HG02885 (cell line): Measurements from ENCODE around the gene USP54.

Experiments used
- ATAC-seq: cut with Tn5 transposase; IDR thresholded peaks from one replicate; pipeline ENCODE4 v1.9.1; 2021; ENCODE audit warnings: mild to moderate bottlenecking; ENCODE audit not compliant: unreplicated experiment, poor library complexity

The USP54 gene

DNA sequence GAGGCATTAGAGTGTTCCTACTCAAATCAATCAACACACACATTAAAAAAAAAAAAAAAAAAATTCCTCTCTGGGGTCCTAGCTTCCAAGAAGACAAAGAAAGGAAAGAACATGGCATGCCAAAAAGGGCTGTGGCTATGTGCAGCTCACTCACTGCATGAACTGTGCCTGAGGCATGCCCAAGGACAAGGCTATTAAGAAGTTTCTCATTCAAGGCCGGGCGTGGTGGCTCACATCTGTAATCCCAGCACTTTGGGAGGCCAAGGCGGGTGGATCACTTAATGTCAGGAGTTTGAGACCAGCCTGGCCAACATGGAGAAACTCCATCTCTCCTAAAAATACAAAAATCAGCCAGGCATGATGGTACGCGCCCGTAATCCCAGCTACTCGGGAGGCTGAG lies 53.4 kb downstream of the USP54 start:
- no peak for ATAC-seq

DNA sequence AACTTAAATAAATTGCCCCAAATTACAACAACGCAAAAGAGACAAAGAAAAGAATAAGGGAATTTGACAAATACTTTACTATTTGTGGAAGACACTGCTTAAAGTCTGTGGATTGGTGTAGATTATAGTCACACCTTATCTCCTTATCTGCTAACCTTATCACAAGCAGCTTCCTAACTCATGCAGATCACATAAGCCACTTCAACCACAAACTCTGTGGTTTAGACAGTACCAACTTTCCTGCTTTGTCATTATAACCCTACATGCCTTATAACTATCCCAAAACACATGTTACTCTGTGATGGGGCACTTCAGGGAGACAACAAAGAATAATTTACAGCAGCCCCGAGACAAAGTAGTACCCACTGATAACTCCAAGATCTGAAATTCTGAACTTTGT lies 53.9 kb downstream of the USP54 start:
- ATAC-seq: no peak

DNA sequence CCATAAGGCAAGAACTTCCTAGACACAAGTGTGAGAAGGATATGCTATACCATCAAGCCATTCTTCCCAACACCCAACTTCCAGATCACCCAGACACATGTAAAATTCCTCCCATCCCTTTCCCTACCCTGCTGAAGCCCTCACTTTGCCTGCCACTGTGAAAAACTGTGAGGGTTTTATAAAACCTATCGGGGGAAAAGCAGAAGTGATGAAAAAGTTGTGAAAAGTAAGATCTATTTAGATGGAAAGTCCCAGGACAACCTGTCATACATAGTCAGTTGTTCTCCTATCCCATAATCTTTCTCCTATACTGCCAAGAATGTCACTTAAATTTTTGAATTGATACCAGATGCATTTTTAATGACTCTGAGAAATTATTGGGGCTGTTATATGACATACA lies 56.3 kb downstream of the USP54 start:
- ATAC-seq: no peak

DNA sequence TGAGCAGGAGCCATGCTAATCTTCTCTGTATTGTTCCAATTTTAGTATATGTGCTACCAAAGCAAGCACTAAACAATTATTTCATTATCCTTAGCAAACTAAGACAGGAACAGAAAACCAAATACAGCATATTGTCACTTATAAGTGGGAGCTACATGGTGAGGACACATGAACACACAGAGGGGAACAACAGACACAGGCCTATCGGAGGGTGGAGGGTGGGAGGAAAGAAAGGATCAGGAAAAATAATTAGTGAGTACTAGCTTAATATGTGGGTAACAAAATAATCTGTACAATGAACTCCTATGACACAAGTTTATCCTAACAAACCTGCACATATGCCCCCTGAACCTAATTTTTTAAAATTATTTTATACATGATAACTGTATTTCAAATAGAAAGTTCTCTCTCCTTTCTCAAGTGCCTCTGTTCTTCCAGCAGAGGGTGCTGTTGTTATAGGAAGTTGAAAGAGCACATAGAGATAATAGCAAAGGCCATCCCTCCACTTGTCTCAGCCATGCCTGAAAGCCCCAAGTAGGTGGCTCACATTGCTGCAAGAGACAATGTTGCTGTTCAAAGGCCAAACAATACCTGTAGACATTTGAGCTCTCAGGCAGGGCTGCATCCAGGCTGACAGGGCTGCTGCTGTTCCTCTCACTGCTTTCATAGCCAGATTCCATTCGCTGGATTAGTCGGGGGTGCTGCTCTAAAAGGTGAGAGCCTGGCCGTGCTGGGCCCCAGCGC lies 61.9 kb downstream of the USP54 start:
- ATAC-seq: peak; percentile 69

DNA sequence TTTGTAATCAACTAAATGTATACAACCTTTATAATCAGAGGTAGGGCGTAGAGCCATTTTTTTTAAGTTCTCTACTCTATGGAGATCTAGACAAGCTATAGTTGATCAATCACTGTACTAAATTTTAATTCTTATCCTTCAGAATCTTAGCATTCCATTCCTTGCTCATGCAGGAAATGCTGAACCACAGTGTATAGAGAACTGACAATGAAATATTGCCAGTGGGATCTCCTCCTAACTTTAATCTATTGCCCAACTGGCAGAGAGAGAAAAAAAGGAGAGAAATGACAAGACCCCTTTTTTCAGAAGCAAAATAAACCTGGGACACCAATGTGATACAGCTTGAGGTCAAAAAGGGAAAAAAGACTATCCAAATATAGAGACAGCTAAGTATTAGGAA lies 68.9 kb downstream of the USP54 start:
- ATAC-seq: no peak

DNA sequence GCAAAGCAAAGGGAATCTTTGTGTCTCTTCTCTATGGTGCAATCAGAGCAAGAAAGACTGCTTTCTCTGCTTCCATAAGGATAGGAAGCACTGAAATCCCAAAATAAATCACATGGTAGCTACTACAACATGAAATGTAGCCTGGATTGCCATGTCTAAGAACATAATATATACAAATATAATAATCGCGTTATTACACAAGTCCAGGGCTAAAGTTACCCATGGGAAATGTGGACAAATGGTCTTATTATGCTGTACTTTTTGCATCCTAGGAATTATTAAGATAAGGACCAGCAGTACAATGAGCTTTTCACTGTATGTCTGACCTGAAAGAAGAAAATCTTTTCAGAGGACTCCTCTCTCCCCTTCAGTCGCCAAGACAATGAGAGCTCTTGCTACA lies 71.8 kb downstream of the USP54 start:
- ATAC-seq: no peak

DNA sequence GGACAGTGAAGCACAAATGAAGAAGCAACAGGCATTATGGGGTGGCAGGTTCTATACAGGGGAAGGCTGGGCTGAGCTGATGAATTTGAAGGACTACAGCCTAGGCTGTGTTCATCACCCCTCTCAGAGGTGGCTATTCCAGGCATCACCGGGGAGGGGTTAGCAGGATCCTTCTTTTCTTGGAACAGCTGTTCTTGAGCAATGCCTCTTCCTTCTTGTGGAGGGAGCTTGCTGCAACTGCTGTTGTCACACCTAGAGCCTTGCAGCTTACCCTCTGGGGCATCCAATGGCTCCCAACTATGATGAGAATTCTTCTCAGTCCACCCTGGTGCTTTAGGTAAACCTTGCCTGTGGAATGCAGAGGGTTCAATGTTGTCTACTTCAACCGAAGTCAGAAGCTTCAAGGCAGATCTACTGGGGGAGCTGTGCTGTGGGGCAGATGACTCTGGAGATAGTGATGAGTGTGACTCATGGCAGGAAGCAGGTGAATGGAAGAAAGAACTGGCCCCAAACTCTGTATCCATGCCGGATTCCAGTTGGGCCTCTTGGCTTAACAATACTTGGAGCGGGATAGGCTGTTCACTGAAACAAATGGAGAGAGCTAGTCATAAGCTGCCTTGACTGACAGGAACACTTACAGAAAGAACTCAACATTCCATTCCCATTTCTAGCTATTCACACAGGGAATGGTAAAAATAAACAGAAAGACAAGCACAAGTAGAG lies 73.8 kb downstream of the USP54 start:
- no peak for ATAC-seq

DNA sequence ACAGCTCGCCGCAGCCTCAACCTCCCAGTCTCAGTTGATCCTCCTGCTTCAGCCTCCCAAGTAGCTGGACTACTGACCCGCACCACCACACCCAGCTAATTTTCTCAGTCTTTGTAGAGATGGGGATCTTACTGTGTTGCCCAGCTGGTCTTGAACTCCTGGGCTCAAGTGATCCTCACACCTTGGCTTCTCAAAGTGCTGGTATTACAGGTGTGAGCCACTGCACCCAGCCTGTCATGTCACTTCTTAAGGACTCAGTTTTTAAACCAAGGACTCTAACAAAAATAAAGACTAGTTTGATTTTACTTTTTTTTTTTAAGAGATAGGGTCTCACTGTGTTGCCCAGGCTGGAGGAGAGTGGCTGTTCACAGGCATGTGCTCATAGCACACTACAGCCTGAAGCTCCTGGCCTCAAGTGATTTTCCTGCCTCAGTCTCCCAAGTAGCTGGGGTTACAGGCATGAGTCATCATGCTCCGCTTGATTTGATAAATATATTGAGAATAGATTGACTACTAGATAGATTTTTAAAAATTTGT lies 78.9 kb downstream of the USP54 start:
- no peak for ATAC-seq

DNA sequence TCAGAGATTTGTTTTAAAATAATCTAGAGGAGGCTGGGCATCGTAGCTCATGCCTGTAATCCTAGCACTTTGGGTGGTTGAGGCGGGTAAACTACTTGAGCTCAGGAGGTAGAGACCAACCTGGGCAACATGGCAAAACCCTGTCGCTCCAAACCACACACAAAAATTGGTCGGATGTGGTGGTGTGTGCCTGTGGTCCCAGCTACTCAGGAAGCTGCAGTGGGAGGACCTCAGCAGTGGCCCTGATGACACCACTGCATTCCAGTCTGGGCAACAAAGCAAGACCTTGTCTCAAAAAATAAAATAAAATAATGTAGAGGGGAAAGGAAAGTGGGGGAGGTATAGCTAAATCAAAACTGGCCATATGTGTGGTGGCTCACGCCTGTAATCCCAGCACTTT lies 81.4 kb downstream of the USP54 start:
- ATAC-seq: no peak

DNA sequence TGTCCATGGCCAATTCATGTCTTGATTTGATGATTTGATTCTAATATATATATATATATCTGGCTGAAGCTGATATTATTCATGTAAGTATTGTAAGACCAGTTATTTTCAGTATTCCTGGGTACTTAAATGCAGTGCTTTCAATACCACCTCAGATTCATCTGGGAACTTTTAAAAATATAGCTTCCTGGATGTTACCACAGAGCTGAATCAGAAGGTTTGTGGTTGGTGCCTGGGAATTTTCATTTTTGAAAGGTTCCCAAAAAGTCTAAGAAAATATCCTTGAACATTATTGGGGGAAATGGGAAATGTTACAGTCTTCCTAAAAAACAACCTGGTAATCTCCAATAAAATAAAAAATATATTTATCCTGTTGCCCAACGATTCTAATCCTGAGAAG lies 84.7 kb downstream of the USP54 start:
- no peak for ATAC-seq

DNA sequence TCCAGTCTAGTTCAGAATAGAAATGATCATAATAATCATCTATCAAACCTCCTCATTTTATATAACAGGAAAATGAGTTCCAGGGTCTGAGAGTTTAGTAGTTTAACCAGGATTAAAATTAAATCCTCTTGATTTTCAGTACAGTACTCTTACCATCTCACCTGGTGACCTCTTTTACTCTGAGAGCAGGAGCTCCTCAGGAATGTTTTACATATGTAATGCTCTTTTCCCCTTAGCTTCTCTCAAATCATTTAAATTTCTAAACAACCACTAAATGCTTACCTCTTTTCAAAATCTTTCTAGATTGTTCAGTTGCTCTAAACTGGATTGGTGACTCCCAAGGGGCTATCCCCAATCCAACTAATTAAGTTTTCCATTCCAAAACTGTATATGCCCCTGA lies 85.1 kb downstream of the USP54 start:
- ATAC-seq: no peak

DNA sequence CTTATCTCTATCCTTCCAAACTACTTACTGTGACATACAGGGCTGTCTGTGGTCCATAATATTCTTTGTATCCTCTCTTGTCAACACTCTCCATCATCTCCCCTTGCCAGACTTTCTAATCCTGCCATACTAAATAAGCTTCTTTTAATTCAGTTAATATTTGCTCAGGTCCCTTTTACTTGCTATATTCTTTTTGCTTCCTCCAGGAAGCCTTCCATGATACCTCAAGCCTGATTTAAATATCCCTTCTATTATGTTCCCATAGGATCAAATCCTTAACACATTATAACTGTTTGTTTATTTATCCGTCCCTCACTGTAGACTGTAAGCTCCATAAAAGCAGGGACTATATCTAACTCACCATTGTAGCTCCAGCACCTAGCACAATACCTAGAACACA lies 88.1 kb downstream of the USP54 start:
- no peak for ATAC-seq

DNA sequence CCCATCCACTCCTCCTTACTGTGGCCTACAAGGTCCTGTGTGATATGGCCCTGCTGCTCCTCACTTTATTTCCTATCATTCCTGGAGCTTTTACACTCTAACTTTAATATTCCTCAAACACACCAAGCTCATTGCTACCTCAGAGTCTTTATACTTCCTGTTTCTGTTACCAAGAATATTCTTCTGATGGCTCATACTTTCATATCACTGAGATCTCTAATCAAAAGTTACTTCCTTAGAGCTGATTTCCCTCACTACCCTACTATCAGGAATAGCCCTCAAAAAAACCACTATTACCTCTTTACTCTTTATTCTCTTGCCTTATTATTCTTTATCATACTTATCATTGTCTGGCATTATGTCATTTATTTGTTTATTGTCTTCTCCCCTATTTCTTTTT lies 89.5 kb downstream of the USP54 start:
- ATAC-seq: no peak

DNA sequence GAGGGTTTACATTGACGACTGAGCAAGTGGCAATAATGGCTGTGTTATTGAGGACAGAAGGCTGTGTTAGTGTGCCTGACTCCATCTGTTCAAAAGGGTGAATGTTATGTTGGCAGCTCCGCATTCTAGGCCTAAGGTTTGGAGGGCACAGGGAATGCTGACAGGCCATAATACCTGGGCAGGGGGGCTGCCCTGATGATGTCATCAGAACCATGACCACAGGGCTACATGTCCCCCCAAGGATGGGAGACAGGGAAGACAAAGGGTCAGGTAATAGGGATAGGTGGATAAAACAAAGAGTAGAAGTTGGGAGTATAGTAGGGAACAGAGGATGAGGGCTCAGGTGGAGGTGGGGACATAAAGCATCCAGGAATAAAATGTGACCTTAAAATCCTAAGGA lies 93.5 kb downstream of the USP54 start:
- no peak for ATAC-seq

DNA sequence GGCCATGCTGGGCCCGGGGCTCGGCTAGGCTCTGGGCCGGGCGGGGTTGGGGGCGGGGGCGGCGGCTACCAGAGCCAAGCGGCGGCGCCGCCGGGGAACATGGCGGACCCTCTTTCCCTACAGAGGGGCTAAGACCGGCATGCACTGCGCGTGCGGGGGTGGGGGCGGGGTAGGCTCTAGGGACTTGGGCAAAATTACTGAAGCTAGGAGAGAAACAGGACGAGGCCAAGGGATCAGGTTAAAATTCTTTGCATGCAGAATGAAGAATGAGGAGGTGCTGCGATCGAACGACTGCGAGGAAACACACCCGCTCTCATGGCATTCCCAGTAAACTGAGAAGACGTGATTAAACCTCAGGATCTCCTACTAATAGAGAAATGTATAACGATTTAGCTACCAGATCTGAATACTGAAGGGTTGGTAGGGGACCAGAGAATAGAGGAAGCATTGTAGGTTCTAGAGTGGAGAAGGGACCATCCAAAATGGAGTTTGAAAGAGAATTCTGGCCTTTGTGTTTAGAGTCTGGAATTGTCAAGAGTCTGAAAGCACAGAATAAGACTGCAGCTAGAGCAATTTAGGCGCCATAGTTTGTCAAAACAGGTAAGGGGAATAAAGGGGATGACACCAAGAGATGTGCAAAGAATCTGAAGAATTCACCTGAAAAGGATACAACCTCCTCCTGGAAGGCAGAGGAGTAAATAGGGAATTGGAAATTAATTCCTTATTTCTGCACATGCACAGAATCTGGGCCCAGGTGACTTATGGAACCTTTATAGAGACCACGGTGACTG lies 95.1 kb downstream of the USP54 start, which contains the start of gene PPP3CB:
Gene PPP3CB (minus strand): TSS at position 141 of the 791 bp plus-strand sequence. CDS start 135 bp downstream, at position 6.
- peak; percentile 70 for ATAC-seq

DNA sequence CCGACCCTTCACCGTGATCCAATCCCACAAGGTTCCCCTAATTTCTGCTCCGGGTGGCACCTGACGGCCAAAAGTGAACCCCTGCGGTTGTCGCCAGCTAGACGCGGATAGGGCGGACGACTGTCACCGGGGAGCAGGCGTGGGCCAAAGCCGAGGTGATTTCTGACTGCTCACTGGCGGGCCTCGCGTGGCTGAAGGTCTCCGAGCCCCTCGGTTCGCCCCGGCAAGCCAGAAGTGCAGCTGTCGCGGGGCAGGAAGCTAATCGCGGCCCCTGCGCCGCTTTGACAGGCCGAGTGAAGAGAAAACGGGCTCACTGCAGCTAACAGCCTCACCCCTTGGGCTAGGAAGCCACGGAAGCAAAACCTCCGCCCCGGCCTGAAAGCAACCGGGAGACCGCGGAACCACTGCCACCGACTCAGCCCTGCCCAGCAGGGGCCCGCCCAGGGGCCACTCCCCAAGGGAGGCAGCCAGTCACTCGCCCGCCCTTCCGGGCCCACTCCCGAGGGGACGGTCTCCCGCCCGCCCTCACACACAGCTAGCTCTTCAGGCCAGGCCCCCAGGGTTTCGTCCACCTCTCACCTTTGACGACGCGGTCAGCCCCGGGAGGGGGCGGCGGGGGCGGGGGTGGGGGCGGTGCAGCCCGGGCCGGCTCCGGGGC lies 95.8 kb downstream of the USP54 start:
- peak; percentile 95 for ATAC-seq

DNA sequence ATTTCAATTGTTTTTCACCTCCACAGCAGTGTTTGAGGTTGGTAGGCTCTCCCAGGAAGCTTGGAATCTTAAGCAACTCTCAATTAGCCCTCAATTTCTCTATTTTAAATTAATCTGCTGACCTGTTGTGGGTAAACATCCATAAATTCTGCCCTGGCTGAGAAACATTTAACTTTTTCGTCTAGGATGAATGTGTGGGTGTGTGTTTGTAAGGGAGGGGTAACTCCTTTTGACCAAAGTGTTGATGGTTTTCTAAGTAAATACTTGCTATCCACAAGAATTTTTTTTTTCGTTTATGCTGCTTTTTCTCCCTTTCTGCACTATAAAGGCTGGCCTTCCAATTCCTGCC lies 96.3 kb downstream of the USP54 start:
- no peak for ATAC-seq

DNA sequence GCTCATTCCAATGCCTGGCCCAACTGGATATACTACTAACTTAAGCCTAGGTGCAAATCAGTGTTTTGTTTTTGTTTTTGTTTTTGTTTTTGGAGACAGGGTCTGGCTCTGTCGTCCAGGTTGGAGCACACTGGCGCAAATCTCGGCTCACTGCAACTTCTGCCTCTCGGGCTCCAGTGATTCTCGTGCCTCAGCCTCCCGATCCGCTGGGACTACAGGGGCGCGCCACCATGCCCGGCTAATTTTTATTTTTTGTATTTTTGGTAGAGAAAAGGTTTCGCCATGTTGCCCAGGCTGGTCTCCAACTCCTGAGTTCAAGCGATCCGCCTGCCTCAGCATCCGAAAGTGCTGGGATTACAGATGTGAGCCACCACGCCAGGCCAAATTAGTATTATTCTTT lies 96.9 kb downstream of the USP54 start:
- no peak for ATAC-seq

DNA sequence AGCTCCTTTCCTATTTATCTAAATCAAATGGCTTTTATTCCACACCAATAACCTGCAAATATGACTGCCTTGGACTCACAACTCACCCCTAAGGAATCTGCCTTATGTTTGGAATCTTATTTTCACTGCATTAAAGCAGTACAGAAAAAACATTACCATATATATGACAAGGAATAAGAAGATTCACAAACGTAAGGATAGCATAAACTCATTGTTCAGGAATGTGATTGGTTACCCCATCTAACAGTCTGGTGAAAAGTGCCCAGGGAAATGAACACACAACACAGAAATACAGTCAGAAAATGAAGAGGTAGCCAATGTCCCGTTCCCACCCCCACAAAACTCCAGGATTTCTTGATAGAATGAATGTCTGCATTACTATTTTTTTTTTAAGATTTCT lies 97.4 kb downstream of the USP54 start:
- no peak for ATAC-seq

DNA sequence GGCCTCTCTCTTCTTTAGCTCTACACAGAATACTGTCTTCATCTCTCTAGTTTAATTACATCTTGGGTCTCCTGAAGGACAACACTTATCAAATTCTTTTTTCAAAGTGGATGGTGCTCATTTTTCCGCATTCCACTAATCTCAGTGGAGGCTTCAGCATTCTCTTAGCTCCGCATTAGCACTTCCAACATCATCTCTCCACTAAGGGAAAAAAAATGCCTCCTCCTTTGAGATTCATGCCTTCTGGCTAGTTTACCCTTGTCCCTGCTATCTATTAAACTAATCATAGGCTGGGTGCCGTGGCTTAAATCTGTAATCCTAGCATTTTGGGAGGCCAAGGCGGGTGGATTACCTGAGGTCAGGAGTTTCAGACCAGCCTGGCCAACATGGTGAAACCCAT lies 104.5 kb downstream of the USP54 start:
- no peak for ATAC-seq

DNA sequence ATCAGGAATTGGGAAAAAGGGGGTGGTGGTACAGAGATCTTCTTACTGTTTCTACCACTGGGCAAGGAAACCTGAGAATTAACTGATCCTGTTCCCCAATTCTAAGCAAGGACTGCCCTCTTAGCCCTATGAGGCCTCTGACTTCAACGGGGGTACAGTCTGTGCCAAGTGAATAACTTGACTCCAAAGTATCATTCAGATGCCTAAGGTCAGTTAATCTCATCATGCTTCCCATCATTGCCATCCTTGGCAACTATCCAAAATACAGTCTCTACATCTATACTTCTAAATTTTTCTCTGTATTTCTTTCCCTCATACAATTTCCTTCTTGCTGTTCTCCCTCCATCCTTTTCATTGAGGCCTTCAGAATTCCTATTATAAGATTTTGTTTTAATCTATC lies 105.8 kb downstream of the USP54 start:
- ATAC-seq: no peak
